Measurements from ENCODE around the gene SEC16A.

DNA sequence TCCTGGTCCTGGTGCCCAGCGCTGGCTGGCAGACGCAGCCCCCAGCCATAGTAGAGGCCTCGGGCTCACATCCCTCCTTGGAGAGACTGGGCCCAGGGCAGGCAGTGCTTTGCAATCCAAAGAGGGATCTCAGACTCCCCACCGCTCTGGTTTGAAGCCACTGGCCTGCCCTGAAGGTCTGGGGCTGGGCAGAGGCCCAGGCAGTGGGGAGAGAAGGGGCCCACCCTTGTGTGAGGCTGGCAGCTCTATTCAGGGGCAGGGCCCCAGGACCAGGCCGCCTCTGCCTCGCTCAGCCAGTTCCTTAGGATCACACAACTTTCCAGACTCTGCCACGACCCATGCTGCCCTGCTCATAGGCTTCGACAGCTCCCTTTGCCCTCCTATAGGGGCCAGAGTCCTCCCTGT is 10.7 kb upstream of the SEC16A start:
- TF ChIP-seq EZH2 (IDR thresholded peaks at IDR 0.05; ENCODE audit: insufficient read depth, low read length): no peak
- TF ChIP-seq, protein P1, sequence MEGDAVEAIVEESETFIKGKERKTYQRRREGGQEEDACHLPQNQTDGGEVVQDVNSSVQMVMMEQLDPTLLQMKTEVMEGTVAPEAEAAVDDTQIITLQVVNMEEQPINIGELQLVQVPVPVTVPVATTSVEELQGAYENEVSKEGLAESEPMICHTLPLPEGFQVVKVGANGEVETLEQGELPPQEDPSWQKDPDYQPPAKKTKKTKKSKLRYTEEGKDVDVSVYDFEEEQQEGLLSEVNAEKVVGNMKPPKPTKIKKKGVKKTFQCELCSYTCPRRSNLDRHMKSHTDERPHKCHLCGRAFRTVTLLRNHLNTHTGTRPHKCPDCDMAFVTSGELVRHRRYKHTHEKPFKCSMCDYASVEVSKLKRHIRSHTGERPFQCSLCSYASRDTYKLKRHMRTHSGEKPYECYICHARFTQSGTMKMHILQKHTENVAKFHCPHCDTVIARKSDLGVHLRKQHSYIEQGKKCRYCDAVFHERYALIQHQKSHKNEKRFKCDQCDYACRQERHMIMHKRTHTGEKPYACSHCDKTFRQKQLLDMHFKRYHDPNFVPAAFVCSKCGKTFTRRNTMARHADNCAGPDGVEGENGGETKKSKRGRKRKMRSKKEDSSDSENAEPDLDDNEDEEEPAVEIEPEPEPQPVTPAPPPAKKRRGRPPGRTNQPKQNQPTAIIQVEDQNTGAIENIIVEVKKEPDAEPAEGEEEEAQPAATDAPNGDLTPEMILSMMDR (IDR thresholded peaks at IDR 0.05; ENCODE audit: insufficient read depth, low read depth, low read length): no peak
